ENCODE results near the gene HLA-G.

HLA-G gene

DNA sequence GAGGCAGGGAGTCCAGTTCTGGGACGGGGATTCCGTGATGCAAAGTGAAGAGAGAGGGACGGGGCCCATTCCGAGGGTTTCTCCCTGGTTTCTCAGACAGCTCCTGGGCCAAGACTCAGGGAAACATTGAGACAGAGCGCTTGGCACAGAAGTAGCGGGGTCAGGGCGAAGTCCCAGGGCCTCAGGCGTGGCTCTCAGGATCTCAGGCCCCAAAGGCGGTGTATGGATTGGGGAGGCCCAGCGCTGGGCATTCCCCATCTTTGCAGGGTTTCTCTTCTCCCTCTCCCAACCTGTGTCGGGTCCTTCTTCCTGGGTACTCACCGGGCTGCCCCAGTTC lies 35.9 kb upstream of the HLA-G start:
- no peak overlapping the region for H3K4ac ChIP-seq (ENCODE audit: low read depth, low read length)
- H3K18ac ChIP-seq (ENCODE audit: low read length) = no peak overlapping the region
- H3K4me2 ChIP-seq (ENCODE audit: low read length) = peak overlapping the region; percentile 84
- H3K23ac ChIP-seq (ENCODE audit: low read length) = no peak overlapping the region
- H3K79me1 ChIP-seq (ENCODE audit: low read length) = no peaks in the 10 kb centered on the region
- no peak overlapping the region for H3K56ac ChIP-seq (ENCODE audit: low read length)
- WGBS (ENCODE audit: extremely low coverage, insufficient coverage, low lambda C conversion rate) = no CpG with 5 or more reads among the region's 12 CpGs
- no peak overlapping the region for H3K4me3 ChIP-seq (ENCODE audit: low read length)
- peaks cover 6% of the 10 kb centered on the region for H3K27me3 ChIP-seq (ENCODE audit: insufficient read depth, low read length, poor library complexity)
- H3K79me2 ChIP-seq (ENCODE audit: control insufficient read depth, insufficient read depth, low read length) = no peaks in the 10 kb centered on the region
- no peak overlapping the region for H2BK120ac ChIP-seq (ENCODE audit: low read depth, low read length)
- no peak overlapping the region for H2BK15ac ChIP-seq (replicated peaks; ENCODE audit: low read depth)
- H3K36me3 ChIP-seq (ENCODE audit: control insufficient read depth, insufficient read depth, low read length) = no peaks in the 10 kb centered on the region
- no peak overlapping the region for H2BK5ac ChIP-seq (ENCODE audit: low read length)
- H3K27ac ChIP-seq (ENCODE audit: low read depth, low read length) = no peak overlapping the region
- H3K9ac ChIP-seq (ENCODE audit: low read length) = no peak overlapping the region
- H3K4me1 ChIP-seq (ENCODE audit: control insufficient read depth, low read depth, low read length) = no peaks in the 10 kb centered on the region
- no peak overlapping the region for H4K8ac ChIP-seq (ENCODE audit: low read depth, low read length)
- no peak overlapping the region for H2AK5ac ChIP-seq (ENCODE audit: low read length)
- no peak for DNase-seq
- H4K5ac ChIP-seq (ENCODE audit: low read length) = no peak overlapping the region

DNA sequence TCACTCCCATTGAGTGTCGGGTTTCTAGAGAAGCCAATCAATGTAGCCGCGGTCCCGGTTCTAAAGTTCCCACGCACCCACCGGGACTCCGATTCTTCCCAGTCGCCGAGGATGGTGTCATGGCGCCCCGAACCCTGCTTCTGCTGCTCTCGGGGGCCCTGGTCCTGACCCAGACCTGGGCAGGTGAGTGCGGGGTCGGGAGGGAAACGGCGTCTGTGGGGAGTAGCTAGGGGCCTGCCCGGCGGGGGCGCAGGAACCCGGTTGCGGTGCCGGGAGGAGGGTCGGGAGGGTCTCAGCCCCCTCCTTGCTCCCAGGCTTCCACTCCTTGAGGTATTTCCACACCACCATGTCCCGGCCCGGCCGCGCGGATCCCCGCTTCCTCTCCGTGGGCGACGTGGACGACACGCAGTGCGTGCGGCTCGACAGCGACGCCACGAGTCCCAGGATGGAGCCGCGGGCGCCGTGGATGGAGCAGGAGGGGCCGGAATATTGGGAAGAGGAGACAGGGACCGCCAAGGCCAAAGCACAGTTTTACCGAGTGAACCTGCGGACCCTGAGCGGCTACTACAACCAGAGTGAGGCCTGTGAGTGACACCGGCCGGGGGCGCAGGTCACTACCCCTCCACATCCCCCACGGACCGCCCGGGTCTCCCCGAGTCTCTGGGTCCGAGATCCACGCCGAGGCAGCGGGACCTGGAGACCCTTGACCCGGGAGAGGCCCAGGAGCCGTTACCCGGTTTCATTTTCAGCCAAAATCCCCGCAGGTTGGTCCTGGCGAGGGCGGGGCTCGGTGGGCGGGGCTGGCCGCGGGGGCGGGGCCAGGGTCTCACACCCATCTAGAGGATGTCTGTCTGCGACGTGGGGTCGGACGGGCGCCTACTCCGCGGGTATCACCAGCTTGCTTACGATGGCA lies 35.2 kb upstream of the HLA-G start:
- DNase-seq = peak; percentile 19
- Histone ChIP-seq H4K8ac (ENCODE audit: low read depth, low read length) (no peak overlapping the region), H3K23ac (ENCODE audit: low read length) (peak overlapping the region; percentile 15), H3K4me3 (ENCODE audit: low read length) (peak overlapping the region; percentile 41), H3K79me1 (ENCODE audit: low read length) (no peaks in the 10 kb centered on the region), H3K18ac (ENCODE audit: low read length) (no peak overlapping the region), H2BK5ac (ENCODE audit: low read length) (no peak overlapping the region), H2AK5ac (ENCODE audit: low read length) (no peak overlapping the region), H3K79me2 (ENCODE audit: control insufficient read depth, insufficient read depth, low read length) (no peaks in the 10 kb centered on the region), H3K4me1 (ENCODE audit: control insufficient read depth, low read depth, low read length) (no peaks in the 10 kb centered on the region), H3K56ac (ENCODE audit: low read length) (peak overlapping the region; percentile 56), H3K4me2 (ENCODE audit: low read length) (peak overlapping the region; percentile 84), H3K27me3 (ENCODE audit: insufficient read depth, low read length, poor library complexity) (peaks cover 6% of the 10 kb centered on the region), H2BK120ac (ENCODE audit: low read depth, low read length) (no peak overlapping the region), H3K4ac (ENCODE audit: low read depth, low read length) (no peak overlapping the region), H2BK15ac (replicated peaks; ENCODE audit: low read depth) (no peak overlapping the region), H3K9ac (ENCODE audit: low read length) (peak overlapping the region; percentile 51), H4K5ac (ENCODE audit: low read length) (no peak overlapping the region), H3K27ac (ENCODE audit: low read depth, low read length) (no peak overlapping the region), H3K36me3 (ENCODE audit: control insufficient read depth, insufficient read depth, low read length) (no peaks in the 10 kb centered on the region)
- no CpG with 5 or more reads among the region's 79 CpGs for WGBS (ENCODE audit: extremely low coverage, insufficient coverage, low lambda C conversion rate)

DNA sequence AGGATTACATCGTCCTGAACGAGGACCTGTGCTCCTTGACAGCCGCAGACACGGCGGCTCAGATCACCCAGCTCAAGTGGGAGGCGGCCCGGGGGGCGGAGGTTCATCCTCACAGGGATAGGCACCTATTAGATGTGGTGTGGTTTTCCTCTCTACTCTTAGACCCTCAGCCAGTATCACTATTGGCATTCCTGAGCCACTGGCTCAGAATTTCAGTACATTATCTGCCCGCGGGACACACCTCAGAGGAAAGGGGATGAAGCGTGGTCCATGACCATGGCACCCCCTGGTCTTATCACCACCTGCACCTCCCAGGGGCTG lies 34.6 kb upstream of the HLA-G start:
- Histone ChIP-seq H3K56ac (ENCODE audit: low read length) (no peak overlapping the region), H3K18ac (ENCODE audit: low read length) (no peak overlapping the region), H3K4ac (ENCODE audit: low read depth, low read length) (no peak overlapping the region), H2BK15ac (replicated peaks; ENCODE audit: low read depth) (no peak overlapping the region), H3K36me3 (ENCODE audit: control insufficient read depth, insufficient read depth, low read length) (no peaks in the 10 kb centered on the region), H2AK5ac (ENCODE audit: low read length) (no peak overlapping the region), H4K5ac (ENCODE audit: low read length) (no peak overlapping the region), H3K23ac (ENCODE audit: low read length) (no peak overlapping the region), H2BK5ac (ENCODE audit: low read length) (no peak overlapping the region), H3K27me3 (ENCODE audit: insufficient read depth, low read length, poor library complexity) (peaks cover 6% of the 10 kb centered on the region), H3K27ac (ENCODE audit: low read depth, low read length) (no peak overlapping the region), H3K4me3 (ENCODE audit: low read length) (no peak overlapping the region), H3K9ac (ENCODE audit: low read length) (no peak overlapping the region), H3K4me2 (ENCODE audit: low read length) (no peak overlapping the region), H3K4me1 (ENCODE audit: control insufficient read depth, low read depth, low read length) (no peaks in the 10 kb centered on the region), H3K79me2 (ENCODE audit: control insufficient read depth, insufficient read depth, low read length) (no peaks in the 10 kb centered on the region), H3K79me1 (ENCODE audit: low read length) (no peaks in the 10 kb centered on the region), H2BK120ac (ENCODE audit: low read depth, low read length) (no peak overlapping the region), H4K8ac (ENCODE audit: low read depth, low read length) (no peak overlapping the region)
- no CpG with 5 or more reads among the region's 11 CpGs for WGBS (ENCODE audit: extremely low coverage, insufficient coverage, low lambda C conversion rate)
- DNase-seq = no peak

DNA sequence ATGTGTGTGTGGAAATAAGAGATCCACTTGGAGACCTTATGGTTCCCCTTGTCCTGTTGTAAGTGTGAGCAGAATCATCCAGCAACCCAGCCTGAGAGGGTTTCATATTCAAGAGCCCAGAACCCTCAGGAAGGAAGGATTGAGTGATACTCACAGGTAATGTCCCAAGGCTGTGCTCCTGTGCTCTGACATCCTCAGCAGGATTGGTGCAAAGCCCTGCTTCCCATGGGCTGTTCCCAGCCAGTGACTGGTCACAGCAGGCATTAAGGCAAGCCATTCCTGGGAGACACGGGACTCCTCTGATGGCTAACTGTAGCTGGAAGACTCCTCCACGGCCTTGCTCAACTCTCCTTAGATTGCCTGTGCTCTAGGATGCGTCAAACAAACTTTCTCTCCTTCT lies 33.8 kb upstream of the HLA-G start:
- Histone ChIP-seq H2BK15ac (replicated peaks; ENCODE audit: low read depth) (no peak overlapping the region), H3K27me3 (ENCODE audit: insufficient read depth, low read length, poor library complexity) (peaks cover 6% of the 10 kb centered on the region), H3K4me1 (ENCODE audit: control insufficient read depth, low read depth, low read length) (no peaks in the 10 kb centered on the region), H3K4ac (ENCODE audit: low read depth, low read length) (no peak overlapping the region), H2BK5ac (ENCODE audit: low read length) (no peak overlapping the region), H3K79me1 (ENCODE audit: low read length) (no peaks in the 10 kb centered on the region), H4K8ac (ENCODE audit: low read depth, low read length) (no peak overlapping the region), H3K4me2 (ENCODE audit: low read length) (no peak overlapping the region), H3K23ac (ENCODE audit: low read length) (no peak overlapping the region), H3K79me2 (ENCODE audit: control insufficient read depth, insufficient read depth, low read length) (no peaks in the 10 kb centered on the region), H2BK120ac (ENCODE audit: low read depth, low read length) (no peak overlapping the region), H3K4me3 (ENCODE audit: low read length) (no peak overlapping the region), H3K27ac (ENCODE audit: low read depth, low read length) (no peak overlapping the region), H3K36me3 (ENCODE audit: control insufficient read depth, insufficient read depth, low read length) (no peaks in the 10 kb centered on the region), H3K56ac (ENCODE audit: low read length) (no peak overlapping the region), H3K9ac (ENCODE audit: low read length) (no peak overlapping the region), H2AK5ac (ENCODE audit: low read length) (no peak overlapping the region), H3K18ac (ENCODE audit: low read length) (no peak overlapping the region), H4K5ac (ENCODE audit: low read length) (no peak overlapping the region)
- no peak for DNase-seq
- no CpG with 5 or more reads among the region's 3 CpGs for WGBS (ENCODE audit: extremely low coverage, insufficient coverage, low lambda C conversion rate)

DNA sequence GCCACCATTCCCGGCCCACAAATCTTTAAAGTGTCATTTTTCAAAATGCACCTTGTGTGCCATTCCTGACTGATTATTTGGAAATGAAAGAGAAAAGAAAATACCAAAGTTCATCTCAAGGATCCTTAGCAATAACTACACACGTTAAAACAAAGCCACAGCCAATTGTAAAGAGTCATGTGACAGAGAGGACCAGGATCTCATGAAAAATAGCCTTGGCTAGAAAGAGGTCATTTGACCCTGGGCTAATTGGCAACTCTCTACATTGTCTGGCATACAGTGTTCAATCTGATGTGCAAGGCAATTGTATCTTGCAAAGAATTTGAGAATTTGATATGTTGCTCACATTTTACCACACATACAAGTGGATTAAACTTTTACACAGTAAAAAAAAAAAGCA lies 31.6 kb upstream of the HLA-G start:
- Histone ChIP-seq H3K79me1 (ENCODE audit: low read length) (no peaks in the 10 kb centered on the region), H3K4me1 (ENCODE audit: control insufficient read depth, low read depth, low read length) (no peaks in the 10 kb centered on the region), H3K23ac (ENCODE audit: low read length) (no peak overlapping the region), H4K8ac (ENCODE audit: low read depth, low read length) (no peak overlapping the region), H3K4ac (ENCODE audit: low read depth, low read length) (no peak overlapping the region), H3K4me2 (ENCODE audit: low read length) (no peak overlapping the region), H3K79me2 (ENCODE audit: control insufficient read depth, insufficient read depth, low read length) (no peaks in the 10 kb centered on the region), H2BK120ac (ENCODE audit: low read depth, low read length) (no peak overlapping the region), H3K18ac (ENCODE audit: low read length) (no peak overlapping the region), H4K5ac (ENCODE audit: low read length) (no peak overlapping the region), H2BK5ac (ENCODE audit: low read length) (no peak overlapping the region), H2AK5ac (ENCODE audit: low read length) (no peak overlapping the region), H3K56ac (ENCODE audit: low read length) (no peak overlapping the region), H3K27ac (ENCODE audit: low read depth, low read length) (no peak overlapping the region), H3K36me3 (ENCODE audit: control insufficient read depth, insufficient read depth, low read length) (no peaks in the 10 kb centered on the region), H2BK15ac (replicated peaks; ENCODE audit: low read depth) (no peak overlapping the region), H3K9ac (ENCODE audit: low read length) (no peak overlapping the region), H3K27me3 (ENCODE audit: insufficient read depth, low read length, poor library complexity) (peaks cover 6% of the 10 kb centered on the region), H3K4me3 (ENCODE audit: low read length) (no peak overlapping the region)
- WGBS (ENCODE audit: extremely low coverage, insufficient coverage, low lambda C conversion rate) = no CpG with 5 or more reads among the region's 2 CpGs
- no peak for DNase-seq

DNA sequence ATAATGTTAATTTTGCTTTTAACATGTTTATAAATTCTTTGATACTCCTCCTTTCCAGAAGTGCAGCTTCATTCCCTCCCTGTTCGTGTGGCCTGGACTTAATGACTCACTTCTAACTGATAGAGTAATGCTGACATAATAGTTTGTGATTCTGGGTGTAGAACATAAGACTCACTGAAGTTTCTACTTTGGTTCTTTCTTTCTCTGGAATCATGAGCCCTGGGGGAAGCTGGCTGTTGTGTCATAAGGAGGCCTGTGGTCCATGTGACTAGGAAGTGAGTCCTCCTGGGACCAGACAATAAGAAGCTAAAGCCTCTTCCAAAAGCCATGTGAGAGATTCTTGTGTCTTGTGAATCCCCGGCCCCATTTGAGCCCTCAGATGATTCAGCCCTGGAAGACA lies 30.5 kb upstream of the HLA-G start:
- Histone ChIP-seq H2AK5ac (ENCODE audit: low read length) (no peak overlapping the region), H3K36me3 (ENCODE audit: control insufficient read depth, insufficient read depth, low read length) (no peaks in the 10 kb centered on the region), H3K4me2 (ENCODE audit: low read length) (no peak overlapping the region), H3K4me1 (ENCODE audit: control insufficient read depth, low read depth, low read length) (no peaks in the 10 kb centered on the region), H3K4ac (ENCODE audit: low read depth, low read length) (no peak overlapping the region), H3K56ac (ENCODE audit: low read length) (no peak overlapping the region), H3K9ac (ENCODE audit: low read length) (no peak overlapping the region), H3K23ac (ENCODE audit: low read length) (no peak overlapping the region), H2BK5ac (ENCODE audit: low read length) (no peak overlapping the region), H3K27me3 (ENCODE audit: insufficient read depth, low read length, poor library complexity) (no peaks in the 10 kb centered on the region), H3K27ac (ENCODE audit: low read depth, low read length) (no peak overlapping the region), H4K5ac (ENCODE audit: low read length) (no peak overlapping the region), H3K79me2 (ENCODE audit: control insufficient read depth, insufficient read depth, low read length) (no peaks in the 10 kb centered on the region), H2BK120ac (ENCODE audit: low read depth, low read length) (no peak overlapping the region), H3K18ac (ENCODE audit: low read length) (no peak overlapping the region), H4K8ac (ENCODE audit: low read depth, low read length) (no peak overlapping the region), H3K4me3 (ENCODE audit: low read length) (no peak overlapping the region), H2BK15ac (replicated peaks; ENCODE audit: low read depth) (no peak overlapping the region), H3K79me1 (ENCODE audit: low read length) (no peaks in the 10 kb centered on the region)
- no CpG with 5 or more reads among the region's 2 CpGs for WGBS (ENCODE audit: extremely low coverage, insufficient coverage, low lambda C conversion rate)
- DNase-seq = no peak
